Liver (tissue), 9 donors: ENCODE data around the gene FGD2. TPM values are rescaled to one million over a fixed set of nuclear protein-coding genes. Genes with fewer than 3 reads are reported as not detected.

ENCODE experiments used
- DNase-seq: peaks from one replicate; pipeline ENCODE4 v3.0.0-alpha.2; 2017; ENCODE audit warnings: low spot score
- H3K27ac ChIP-seq, 2 donors: one replicate each; pipeline ENCODE4 v1.7.0; 2013; ENCODE audit warnings: inconsistent platforms in 2 of 2, low read length in 2 of 2, control low read depth in 1 of 2, low read depth in 1 of 2, mild to moderate bottlenecking in 1 of 2
- H3K27me3 ChIP-seq, 4 donors: one replicate each; pipeline versions ENCODE4 v1.6.1 to v1.7.0; 2013; ENCODE audit warnings: low read length in 3 of 4, inconsistent platforms in 1 of 4, mild to moderate bottlenecking in 1 of 4, moderate library complexity in 1 of 4; ENCODE audit not compliant: control insufficient read depth in 4 of 4, insufficient read depth in 4 of 4
- H3K36me3 ChIP-seq, 4 donors: one replicate each; pipeline versions ENCODE4 v1.6.1 to v1.7.0; 2013; ENCODE audit warnings: low read length in 3 of 4, mild to moderate bottlenecking in 3 of 4, low read depth in 1 of 4, moderate library complexity in 1 of 4; ENCODE audit not compliant: control insufficient read depth in 4 of 4, insufficient read depth in 3 of 4
- H3K4me1 ChIP-seq, 4 donors: one replicate each; pipeline versions ENCODE4 v1.6.1 to v1.7.0; 2013; ENCODE audit warnings: low read length in 3 of 4, mild to moderate bottlenecking in 3 of 4, moderate library complexity in 1 of 4; ENCODE audit not compliant: control insufficient read depth in 4 of 4, insufficient read depth in 4 of 4
- H3K4me3 ChIP-seq, 3 donors: one replicate each; pipeline versions ENCODE4 v1.6.1 to v1.7.0; 2013; ENCODE audit warnings: low read length in 3 of 3, control low read depth in 1 of 3, low read depth in 1 of 3, mild to moderate bottlenecking in 1 of 3
- H3K9ac ChIP-seq, 2 donors: one replicate each; pipeline ENCODE4 v1.7.0; 2013; ENCODE audit warnings: low read length in 2 of 2, mild to moderate bottlenecking in 2 of 2, moderate library complexity in 2 of 2, control low read depth in 1 of 2, low read depth in 1 of 2
- H3K9me3 ChIP-seq, 4 donors: one replicate each; pipeline versions ENCODE4 v1.6.1 to v1.7.0; 2013; ENCODE audit warnings: low read length in 3 of 4; ENCODE audit not compliant: control insufficient read depth in 4 of 4
- ATF3 ChIP-seq: IDR thresholded peaks from 2 replicates; pipeline ENCODE4 v1.6.1; 2016; ENCODE audit warnings: antibody characterized with exemption
- CTCF ChIP-seq: fragments of 150-350 bp; IDR thresholded peaks from 2 replicates; pipeline ENCODE4 v1.5.1; 2017; ENCODE audit warnings: improper control_type of control experiment, low read depth, low read length; ENCODE audit not compliant: missing input control
- EGR1 ChIP-seq, 2 donors: IDR thresholded peaks; 2 replicates each; pipeline ENCODE4 v1.6.1; 2016 to 2018; ENCODE audit warnings: antibody characterized with exemption in 2 of 2, low read depth in 2 of 2
- FOXA1 ChIP-seq: IDR thresholded peaks from 2 replicates; pipeline ENCODE4 v1.6.1; 2016; ENCODE audit warnings: antibody characterized with exemption
- FOXA2 ChIP-seq: IDR thresholded peaks from 2 replicates; pipeline ENCODE4 v1.6.1; 2016; ENCODE audit warnings: antibody characterized with exemption
- HNF4A ChIP-seq, 2 donors: conservative IDR thresholded peaks; 2 replicates each; pipeline ENCODE4 v1.6.1; 2016; ENCODE audit warnings: antibody characterized with exemption in 2 of 2, mild to moderate bottlenecking in 2 of 2
- HNF4G ChIP-seq: IDR thresholded peaks from 2 replicates; pipeline ENCODE4 v1.6.1; 2016; ENCODE audit warnings: antibody characterized with exemption
- JUND ChIP-seq, 2 donors: IDR thresholded peaks; 2 replicates each; pipeline ENCODE4 v1.6.1; 2016; ENCODE audit warnings: antibody characterized with exemption in 2 of 2
- MAX ChIP-seq: IDR thresholded peaks from 2 replicates; pipeline ENCODE4 v1.6.1; 2016; ENCODE audit warnings: antibody characterized with exemption
- NR2F2 ChIP-seq: IDR thresholded peaks from 2 replicates; pipeline ENCODE4 v1.6.1; 2016; ENCODE audit warnings: antibody characterized with exemption
- RAD21 ChIP-seq, 2 donors: IDR thresholded peaks; 2 replicates each; pipeline ENCODE4 v1.6.1; 2016; ENCODE audit warnings: antibody characterized with exemption in 2 of 2, mild to moderate bottlenecking in 2 of 2
- REST ChIP-seq: IDR thresholded peaks from 2 replicates; pipeline ENCODE4 v1.6.1; 2016; ENCODE audit warnings: antibody characterized with exemption, mild to moderate bottlenecking
- RXRA ChIP-seq, 2 donors: IDR thresholded peaks; 2 replicates each; pipeline ENCODE4 v1.6.1; 2017 to 2018; ENCODE audit warnings: antibody characterized with exemption in 2 of 2, mild to moderate bottlenecking in 1 of 2
- SP1 ChIP-seq: IDR thresholded peaks from 2 replicates; pipeline ENCODE4 v1.6.1; 2018; ENCODE audit warnings: antibody characterized with exemption, mild to moderate bottlenecking
- WGBS: extraction: QIAGEN DNeasy Blood & Tissue Kit; methylation state at CpG from one replicate; pipeline ENCODE4 v1.1.7; 2013; 5-methylcytosine and 5-hydroxymethylcytosine counted together
- polyA plus RNA-seq, 2 donors: library from polyadenylated mRNA; stranded (reverse) in 1 of 2; unstranded in 1 of 2; fragments of 200-250 nt in 1 of 2; fragments of >200 nt in 1 of 2; fragmentation: Nextera tagmentation in 1 of 2; extraction: Ambion mirVana in 1 of 2; gene quantifications; one replicate each; pipeline versions ENCODE4 v1.2.1 to v1.2.3, GENCODE V29; 2013 to 2015
- total RNA-seq, 2 donors: library from RNA; depleted of rRNA; stranded (reverse); fragments of >200 nt; gene quantifications; one replicate each; pipeline ENCODE4 v1.2.3, GENCODE V29; 2014
- donor health status: healthy.
- donor health status: healthy.
- donor health status: healthy.
- donor health status: healthy.
- donor health status: healthy.

FGD2 gene
- total and polyA plus RNA-seq, 4 donors, result 4.6 to 24.4 (median 9.1) TPM

- Histone ChIP-seq H3K4me1 (peaks cover 8 to 23% (median 19%) of the 10 kb centered on the region in 4 donors), H3K27me3 (no peaks in the 10 kb centered on the region), H3K36me3 (no peaks in the 10 kb centered on the region), H3K27ac (no peak overlapping the region), H3K9ac (no peak overlapping the region), H3K9me3 (no peaks in the 10 kb centered on the region), H3K4me3 (no peak overlapping the region)
- TF ChIP-seq ATF3, result no peak
- no peak for TF ChIP-seq FOXA2
- no peak for TF ChIP-seq HNF4A (conservative IDR thresholded peaks at IDR 0.05)
- TF ChIP-seq REST, result no peak
- TF ChIP-seq MAX, result no peak
- TF ChIP-seq SP1, result no peak
- TF ChIP-seq RXRA (IDR thresholded peaks at IDR 0.05), result no peak
- no peak for DNase-seq
- 92% methylated on average over 24 of the region's 24 CpGs for WGBS
These were observed 20.4 kb downstream of the FGD2 start for GRCh38 chr6:37025621-37026466.

- Histone ChIP-seq H3K27me3 (no peaks in the 10 kb centered on the region), H3K36me3 (no peaks in the 10 kb centered on the region), H3K27ac (no peak overlapping the region), H3K4me3 (no peak overlapping the region), H3K9ac (no peak overlapping the region), H3K9me3 (no peaks in the 10 kb centered on the region), H3K4me1 (peaks cover 8 to 20% (median 17%) of the 10 kb centered on the region in 4 donors)
- TF ChIP-seq EGR1 (IDR thresholded peaks at IDR 0.05; ENCODE audit: low read depth in 2 of 2) (no peak), FOXA1 (no peak)
- no peak for DNase-seq
- WGBS, result 91% methylated on average over 15 of the region's 15 CpGs
These were observed 21.7 kb downstream of the FGD2 start for GRCh38 chr6:37027036-37027720.

- Histone ChIP-seq H3K36me3 (no peaks in the 10 kb centered on the region), H3K4me1 (peaks cover under 1 to 13% (median 11%) of the 10 kb centered on the region in 4 donors), H3K9me3 (no peaks in the 10 kb centered on the region), H3K4me3 (no peak overlapping the region), H3K9ac (no peak overlapping the region), H3K27ac (no peak overlapping the region), H3K27me3 (no peaks in the 10 kb centered on the region)
- no peak for DNase-seq
- WGBS, result 95% methylated on average over 17 of the region's 17 CpGs
- TF ChIP-seq RXRA (IDR thresholded peaks at IDR 0.05), result no peak
- TF ChIP-seq RAD21 (IDR thresholded peaks at IDR 0.05), result no peak
- TF ChIP-seq HNF4G, result no peak
- TF ChIP-seq CTCF, result no peak
- TF ChIP-seq FOXA2, result no peak
- no peak for TF ChIP-seq JUND (IDR thresholded peaks at IDR 0.05)
- no peak for TF ChIP-seq NR2F2
- TF ChIP-seq FOXA1, result no peak
- TF ChIP-seq MAX, result no peak
- no peak for TF ChIP-seq REST
These were observed 22.5 kb downstream of the FGD2 start for GRCh38 chr6:37027811-37028469.
